ENCODE measurements around the gene AAMP.

DNA sequence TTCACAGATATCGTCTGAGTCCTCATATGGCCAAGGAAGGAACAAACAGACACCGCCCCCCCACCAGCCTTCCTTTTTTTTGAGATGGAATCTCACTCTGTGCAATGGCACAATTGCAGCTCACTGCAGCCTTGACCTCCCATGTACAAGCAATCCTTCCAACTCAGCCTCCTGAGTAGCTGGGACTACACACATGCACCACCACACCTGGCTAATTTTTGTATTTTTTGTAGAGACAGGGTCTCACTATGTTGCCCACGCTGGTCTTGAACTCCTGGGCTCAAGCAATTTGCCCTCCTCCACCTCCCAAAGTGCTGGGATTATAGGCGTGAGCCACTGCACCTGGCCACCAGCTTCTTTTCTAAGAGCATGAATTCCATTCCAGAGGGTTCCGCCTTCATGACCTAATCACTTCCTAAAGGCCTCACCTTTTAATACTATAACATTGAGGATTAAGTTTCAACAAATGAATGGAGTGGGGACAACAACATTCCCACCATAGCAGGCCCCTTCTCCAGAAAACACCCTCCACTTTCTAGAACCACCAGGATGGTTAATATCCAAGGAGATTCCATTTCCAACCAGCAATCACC is 24.6 kb upstream of the AAMP start:
- TF ChIP-seq, protein P1, sequence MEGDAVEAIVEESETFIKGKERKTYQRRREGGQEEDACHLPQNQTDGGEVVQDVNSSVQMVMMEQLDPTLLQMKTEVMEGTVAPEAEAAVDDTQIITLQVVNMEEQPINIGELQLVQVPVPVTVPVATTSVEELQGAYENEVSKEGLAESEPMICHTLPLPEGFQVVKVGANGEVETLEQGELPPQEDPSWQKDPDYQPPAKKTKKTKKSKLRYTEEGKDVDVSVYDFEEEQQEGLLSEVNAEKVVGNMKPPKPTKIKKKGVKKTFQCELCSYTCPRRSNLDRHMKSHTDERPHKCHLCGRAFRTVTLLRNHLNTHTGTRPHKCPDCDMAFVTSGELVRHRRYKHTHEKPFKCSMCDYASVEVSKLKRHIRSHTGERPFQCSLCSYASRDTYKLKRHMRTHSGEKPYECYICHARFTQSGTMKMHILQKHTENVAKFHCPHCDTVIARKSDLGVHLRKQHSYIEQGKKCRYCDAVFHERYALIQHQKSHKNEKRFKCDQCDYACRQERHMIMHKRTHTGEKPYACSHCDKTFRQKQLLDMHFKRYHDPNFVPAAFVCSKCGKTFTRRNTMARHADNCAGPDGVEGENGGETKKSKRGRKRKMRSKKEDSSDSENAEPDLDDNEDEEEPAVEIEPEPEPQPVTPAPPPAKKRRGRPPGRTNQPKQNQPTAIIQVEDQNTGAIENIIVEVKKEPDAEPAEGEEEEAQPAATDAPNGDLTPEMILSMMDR (IDR thresholded peaks at IDR 0.05 in 4 of 5, conservative IDR thresholded peaks at IDR 0.05 in 1 of 5): no peak
- no peak for TF ChIP-seq POLR2A (IDR thresholded peaks at IDR 0.05)

Measured in gastrocnemius medialis (tissue), 4 donors.